ENCODE results near the gene FAM131C. TPM values are rescaled to one million over a fixed set of nuclear protein-coding genes. Genes with fewer than 3 reads are reported as not detected.
"Not testable (repeated sequence)": the region's sequence is repeated elsewhere in the genome, so short reads cannot be mapped to it uniquely, and the experiment has no call there.

Gene FAM131C
- total RNA-seq, 1 donor from 2014 or later: 1.9 TPM

DNA sequence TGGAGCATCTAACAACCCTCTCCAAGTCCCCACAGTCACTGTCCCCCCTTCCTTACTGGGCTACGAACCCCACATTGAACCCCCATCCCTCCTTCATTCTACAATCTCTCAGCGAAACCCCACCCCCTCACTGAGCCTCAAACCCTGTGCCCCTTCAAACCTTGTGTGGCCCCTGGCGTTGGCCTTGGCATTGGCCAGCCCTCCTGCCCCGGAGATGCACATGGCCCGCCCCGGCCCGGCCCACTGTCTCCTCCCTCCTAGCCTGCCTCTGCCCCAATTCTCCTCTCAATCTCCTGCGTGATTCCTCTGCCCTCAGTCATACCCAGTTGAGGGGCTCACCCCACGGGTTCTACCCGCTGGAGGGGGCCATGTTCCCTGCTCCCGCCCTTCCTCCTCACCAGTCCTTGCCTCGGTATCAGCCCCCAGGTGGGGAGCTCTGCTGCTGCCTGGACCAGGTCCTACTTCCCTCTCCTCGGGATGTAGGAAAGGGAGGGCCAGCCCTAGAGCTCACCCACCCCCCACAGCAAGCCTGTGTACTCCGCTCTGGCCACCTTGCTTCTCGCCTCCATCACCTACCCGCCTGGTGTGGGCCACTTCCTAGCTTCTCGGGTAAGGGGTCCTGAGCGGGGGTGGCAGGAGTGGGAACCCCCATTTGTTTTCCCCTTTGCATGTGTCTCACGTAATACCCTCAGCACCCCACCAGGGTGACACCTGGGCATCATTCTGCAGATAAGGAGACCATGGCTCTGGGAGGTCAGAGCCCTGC, 45.0 kb downstream of the FAM131C start:
- H3K4me3 Mint-ChIP-seq: no peak overlapping the region
- peaks cover 9% of the 10 kb centered on the region for H3K4me1 Mint-ChIP-seq
- DNase-seq (ENCODE audit: low spot score in 2 of 2, unreplicated experiment in 2 of 2): no peak
- peaks cover 2% of the 10 kb centered on the region for H3K27me3 Mint-ChIP-seq (ENCODE audit: low read depth)
- TF ChIP-seq, protein P1, sequence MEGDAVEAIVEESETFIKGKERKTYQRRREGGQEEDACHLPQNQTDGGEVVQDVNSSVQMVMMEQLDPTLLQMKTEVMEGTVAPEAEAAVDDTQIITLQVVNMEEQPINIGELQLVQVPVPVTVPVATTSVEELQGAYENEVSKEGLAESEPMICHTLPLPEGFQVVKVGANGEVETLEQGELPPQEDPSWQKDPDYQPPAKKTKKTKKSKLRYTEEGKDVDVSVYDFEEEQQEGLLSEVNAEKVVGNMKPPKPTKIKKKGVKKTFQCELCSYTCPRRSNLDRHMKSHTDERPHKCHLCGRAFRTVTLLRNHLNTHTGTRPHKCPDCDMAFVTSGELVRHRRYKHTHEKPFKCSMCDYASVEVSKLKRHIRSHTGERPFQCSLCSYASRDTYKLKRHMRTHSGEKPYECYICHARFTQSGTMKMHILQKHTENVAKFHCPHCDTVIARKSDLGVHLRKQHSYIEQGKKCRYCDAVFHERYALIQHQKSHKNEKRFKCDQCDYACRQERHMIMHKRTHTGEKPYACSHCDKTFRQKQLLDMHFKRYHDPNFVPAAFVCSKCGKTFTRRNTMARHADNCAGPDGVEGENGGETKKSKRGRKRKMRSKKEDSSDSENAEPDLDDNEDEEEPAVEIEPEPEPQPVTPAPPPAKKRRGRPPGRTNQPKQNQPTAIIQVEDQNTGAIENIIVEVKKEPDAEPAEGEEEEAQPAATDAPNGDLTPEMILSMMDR (IDR thresholded peaks at IDR 0.05; ENCODE audit: unreplicated experiment): peak; percentile 23
- H3K36me3 Mint-ChIP-seq: no peaks in the 10 kb centered on the region
- H3K9me3 Mint-ChIP-seq: no peaks in the 10 kb centered on the region
- no peak overlapping the region for H3K27ac Mint-ChIP-seq

DNA sequence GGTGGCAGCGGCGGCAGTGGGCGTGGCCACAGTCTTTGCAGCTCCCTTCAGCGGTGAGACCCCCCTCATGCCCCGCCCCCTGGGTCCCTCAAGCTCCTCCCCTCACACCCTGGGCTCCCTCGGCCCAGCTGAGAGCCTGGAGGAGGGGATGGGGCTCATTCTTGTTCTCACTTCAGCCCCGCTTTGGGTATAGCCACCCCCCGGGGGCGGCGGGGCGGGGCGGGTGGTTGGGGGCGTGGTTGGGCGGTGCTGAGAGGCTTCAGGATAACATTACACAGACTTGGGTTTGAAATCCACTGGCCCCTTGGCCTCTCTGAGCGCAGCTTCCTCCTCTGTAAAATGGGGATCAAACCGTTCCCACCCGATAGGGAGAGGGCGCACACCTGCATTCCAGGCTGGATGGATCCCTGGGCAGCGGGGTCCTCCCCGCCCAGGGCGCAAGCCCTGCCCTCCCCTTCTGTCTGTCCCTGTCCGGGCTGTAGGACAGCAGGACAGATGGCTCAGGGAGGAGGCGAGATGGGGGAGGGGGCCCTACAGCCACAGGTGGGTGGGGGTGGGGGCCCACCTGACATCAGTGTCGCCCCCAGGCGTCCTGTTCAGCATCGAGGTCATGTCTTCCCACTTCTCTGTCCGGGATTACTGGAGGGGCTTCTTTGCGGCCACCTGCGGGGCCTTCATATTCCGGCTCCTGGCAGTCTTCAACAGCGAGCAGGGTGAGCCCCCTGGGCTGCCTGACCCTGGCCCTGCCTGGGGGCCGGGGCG, 46.5 kb downstream of the FAM131C start:
- Mint-ChIP-seq H3K36me3 (no peaks in the 10 kb centered on the region), H3K9me3 (no peaks in the 10 kb centered on the region), H3K27me3 (ENCODE audit: low read depth) (peaks cover 4% of the 10 kb centered on the region), H3K27ac (no peak overlapping the region), H3K4me3 (peak overlapping the region; percentile 33), H3K4me1 (peaks cover 2% of the 10 kb centered on the region)
- peak in 1 of 2 experiments; percentile 79 for DNase-seq (ENCODE audit: low spot score in 2 of 2, unreplicated experiment in 2 of 2)
- TF ChIP-seq, protein P1 (IDR thresholded peaks at IDR 0.05; ENCODE audit: unreplicated experiment): no peak

DNA sequence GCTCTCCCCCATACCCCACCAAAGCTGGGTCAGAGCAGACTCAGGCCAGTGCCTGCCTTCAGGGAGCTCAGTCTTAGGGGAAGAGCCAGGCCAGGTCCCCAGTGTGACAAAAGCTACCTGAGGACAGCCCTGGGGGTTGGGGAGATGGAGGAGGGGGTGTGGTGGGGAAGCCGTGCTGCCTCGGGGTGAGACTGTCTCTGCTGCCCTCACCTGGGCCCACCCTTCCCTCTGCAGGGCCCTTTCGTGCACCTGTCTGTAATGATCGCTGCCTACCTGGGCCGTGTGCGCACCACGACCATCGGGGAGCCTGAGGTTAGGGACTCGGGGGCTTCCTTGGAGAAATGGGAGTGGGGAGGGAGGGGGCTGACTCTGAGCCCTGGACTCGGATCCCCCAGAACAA, 47.1 kb downstream of the FAM131C start:
- not testable (repeated sequence) for H3K27ac Mint-ChIP-seq; H3K4me3 Mint-ChIP-seq; H3K36me3 Mint-ChIP-seq; DNase-seq (ENCODE audit: low spot score in 2 of 2, unreplicated experiment in 2 of 2); H3K9me3 Mint-ChIP-seq; H3K27me3 Mint-ChIP-seq (ENCODE audit: low read depth); H3K4me1 Mint-ChIP-seq

DNA sequence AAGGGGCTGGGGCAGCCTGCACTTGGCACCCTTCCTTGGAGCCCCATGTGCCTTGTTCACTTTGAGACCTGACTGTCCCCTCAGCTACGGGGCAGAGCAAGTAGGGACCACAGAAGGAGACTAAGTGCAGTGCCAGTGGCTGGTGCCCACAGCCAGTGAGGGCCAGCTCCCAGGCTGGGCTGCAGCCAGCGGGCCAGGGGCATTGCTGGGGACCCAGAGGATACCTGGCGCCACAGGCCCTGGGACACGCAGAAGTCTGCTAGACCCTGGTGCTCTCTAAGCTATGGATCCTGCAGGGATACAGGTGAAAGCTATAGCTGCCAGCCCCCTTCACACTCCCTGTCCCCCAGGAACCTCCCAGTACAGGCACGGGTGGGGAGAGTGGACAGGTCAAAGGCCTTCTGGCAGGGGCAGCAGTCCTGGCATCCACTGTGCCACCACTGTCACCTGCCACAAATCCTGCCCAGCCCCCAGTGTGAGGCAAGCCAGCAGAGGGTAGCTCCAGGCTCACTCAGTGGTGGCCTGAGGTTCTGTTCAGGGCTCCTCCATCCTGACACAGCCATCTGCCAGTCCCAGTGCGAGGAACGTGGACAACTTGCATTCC, 50.3 kb downstream of the FAM131C start:
- H3K36me3 Mint-ChIP-seq: no peaks in the 10 kb centered on the region
- no peak overlapping the region for H3K27ac Mint-ChIP-seq
- peaks cover 21% of the 10 kb centered on the region for H3K4me1 Mint-ChIP-seq
- H3K4me3 Mint-ChIP-seq: no peak overlapping the region
- H3K27me3 Mint-ChIP-seq (ENCODE audit: low read depth): peaks cover 8% of the 10 kb centered on the region
- no peaks in the 10 kb centered on the region for H3K9me3 Mint-ChIP-seq
- TF ChIP-seq, protein P1 (IDR thresholded peaks at IDR 0.05; ENCODE audit: unreplicated experiment): no peak
- DNase-seq (ENCODE audit: low spot score in 2 of 2, unreplicated experiment in 2 of 2): no peak

DNA sequence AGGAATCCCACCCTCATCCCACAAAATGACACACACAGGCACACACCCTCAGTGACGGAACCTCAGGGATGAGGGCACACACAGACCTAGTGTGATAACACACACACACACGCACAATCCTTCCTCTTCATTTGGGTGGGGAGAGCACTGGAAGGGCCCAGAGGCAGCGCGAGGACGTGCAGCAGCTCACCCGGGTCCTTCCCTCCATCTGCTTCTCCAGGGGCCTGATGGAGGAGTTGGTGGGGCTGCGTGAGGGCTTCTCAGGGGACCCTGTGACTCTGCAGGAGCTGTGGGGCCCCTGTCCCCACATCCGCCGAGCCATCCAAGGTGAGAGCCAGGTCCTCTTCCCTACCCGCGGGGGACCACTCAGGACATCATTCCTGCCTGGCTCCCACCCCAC, 51.1 kb downstream of the FAM131C start:
- H3K27me3 Mint-ChIP-seq (ENCODE audit: low read depth): peaks cover 6% of the 10 kb centered on the region
- TF ChIP-seq, protein P1 (IDR thresholded peaks at IDR 0.05; ENCODE audit: unreplicated experiment): no peak
- no peak overlapping the region for H3K4me3 Mint-ChIP-seq
- DNase-seq (ENCODE audit: low spot score in 2 of 2, unreplicated experiment in 2 of 2): no peak
- no peaks in the 10 kb centered on the region for H3K9me3 Mint-ChIP-seq
- no peak overlapping the region for H3K27ac Mint-ChIP-seq
- H3K36me3 Mint-ChIP-seq: no peaks in the 10 kb centered on the region
- peaks cover 26% of the 10 kb centered on the region for H3K4me1 Mint-ChIP-seq

DNA sequence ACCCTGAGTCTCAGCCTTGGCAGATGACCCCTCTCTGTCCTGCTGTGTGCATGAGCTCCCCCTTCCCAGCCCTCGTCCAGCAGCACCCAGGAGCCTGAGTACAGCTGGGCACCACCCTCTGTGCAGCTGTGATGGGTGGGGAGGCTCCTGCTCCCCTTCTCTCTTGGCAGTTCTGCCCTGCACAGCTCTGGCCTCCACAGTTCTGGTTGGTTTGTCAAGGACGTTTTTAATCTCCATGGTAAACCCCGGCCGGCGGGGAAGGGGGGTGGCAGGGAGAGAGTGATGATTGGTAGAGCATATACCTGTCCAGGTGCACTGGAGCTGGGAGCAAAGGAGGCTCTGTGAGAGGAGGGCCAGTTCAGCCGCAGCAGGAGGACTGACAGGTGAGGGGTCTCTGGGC, 51.8 kb downstream of the FAM131C start, which contains the start of gene CLCNKA:
Gene CLCNKA, plus strand, starts transcription at position 356 of the 400 bp plus-strand sequence. CDS start 584 bp downstream, outside the sequence.
- H3K27ac Mint-ChIP-seq: no peak within 1 kb of the TSS
- H3K4me3 Mint-ChIP-seq: no peak within 1 kb of the TSS
- TF ChIP-seq, protein P1 (IDR thresholded peaks at IDR 0.05; ENCODE audit: unreplicated experiment): no peak
- no peaks in the 10 kb centered on the region for H3K9me3 Mint-ChIP-seq
- H3K36me3 Mint-ChIP-seq: no peaks in the 10 kb centered on the region
- DNase-seq (ENCODE audit: low spot score in 2 of 2, unreplicated experiment in 2 of 2): no peak
- peaks cover 32% of the 10 kb centered on the region for H3K4me1 Mint-ChIP-seq
- peaks cover 6% of the 10 kb centered on the region for H3K27me3 Mint-ChIP-seq (ENCODE audit: low read depth)

DNA sequence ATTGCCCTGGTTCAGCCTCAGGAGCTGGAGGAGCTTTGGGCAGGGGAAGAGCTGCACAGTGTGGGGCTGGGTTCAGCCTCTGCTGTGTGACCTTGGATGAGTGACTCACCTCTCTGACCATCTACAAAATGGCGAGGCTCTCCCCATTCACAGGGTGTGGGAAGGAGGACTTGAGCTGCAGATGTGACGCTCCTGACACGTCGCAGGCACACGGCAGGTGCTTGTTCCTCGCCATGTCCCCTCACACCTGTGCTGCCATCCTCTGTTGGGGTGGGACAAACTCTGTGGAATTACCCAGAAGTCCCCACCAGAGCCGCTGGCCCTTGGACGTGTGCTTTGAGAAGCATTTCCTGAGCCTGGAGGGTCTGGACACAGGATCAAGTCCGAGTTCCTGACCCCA, 52.6 kb downstream of the FAM131C start:
- not testable (repeated sequence) for H3K4me3 Mint-ChIP-seq

More for the DNA sequence above, 52.6 kb downstream of the FAM131C start:
- H3K4me1 Mint-ChIP-seq: peaks cover 33% of the 10 kb centered on the region
- H3K27me3 Mint-ChIP-seq (ENCODE audit: low read depth); H3K36me3 Mint-ChIP-seq; H3K9me3 Mint-ChIP-seq; H3K27ac Mint-ChIP-seq; DNase-seq (ENCODE audit: low spot score in 2 of 2, unreplicated experiment in 2 of 2): not testable (repeated sequence)

Data from mesothelial cell of epicardium (in vitro differentiated cells).